Non-pigmented ciliary epithelial cell (primary cell): ENCODE results near the gene FREY1.

ENCODE experiments used
- DNase-seq: peaks from one replicate; pipeline ENCODE4 v3.0.0-alpha.2; 2010; ENCODE audit warnings: low read depth

FREY1 gene

GRCh38 chr11:45906965-45907611, at the start of gene FREY1:
Gene FREY1 (minus strand): TSS chr11:45907271. CDS start chr11:45907245, 26 bp downstream.
- no peak for DNase-seq

- no peak for DNase-seq
These were observed 42.9 kb upstream of the FREY1 start for GRCh38 chr11:45949992-45950407.

GRCh38 chr11:45948356-45948755, 41.3 kb upstream of the FREY1 start:
- DNase-seq: no peak

- no peak for DNase-seq
These were observed 40.8 kb upstream of the FREY1 start for GRCh38 chr11:45947885-45948284.

- DNase-seq: no peak
These were observed 38.4 kb upstream of the FREY1 start for GRCh38 chr11:45945397-45945999.

GRCh38 chr11:45942381-45942780, 35.3 kb upstream of the FREY1 start:
- DNase-seq: no peak

- no peak for DNase-seq
These were observed 34.2 kb upstream of the FREY1 start for GRCh38 chr11:45941285-45941684.

GRCh38 chr11:45939836-45940235, 32.8 kb upstream of the FREY1 start:
- no peak for DNase-seq

- DNase-seq: no peak
These were observed 30.8 kb upstream of the FREY1 start for GRCh38 chr11:45937916-45938315.

GRCh38 chr11:45936511-45937054, 29.5 kb upstream of the FREY1 start:
- no peak for DNase-seq

GRCh38 chr11:45935349-45936064, 28.4 kb upstream of the FREY1 start:
- DNase-seq: no peak

GRCh38 chr11:45934580-45935318, 27.7 kb upstream of the FREY1 start:
- no peak for DNase-seq

- DNase-seq: no peak
These were observed 26.9 kb upstream of the FREY1 start for GRCh38 chr11:45933846-45934579.

- no peak for DNase-seq
These were observed 26.2 kb upstream of the FREY1 start for GRCh38 chr11:45933131-45933831.

- DNase-seq: no peak
These were observed 25.1 kb upstream of the FREY1 start for GRCh38 chr11:45932217-45932616.

- no peak for DNase-seq
These were observed 24.7 kb upstream of the FREY1 start for GRCh38 chr11:45931739-45932138.

- DNase-seq: no peak
These were observed 24.0 kb upstream of the FREY1 start for GRCh38 chr11:45930951-45931570.

GRCh38 chr11:45930031-45930794, 23.1 kb upstream of the FREY1 start:
- no peak for DNase-seq

- no peak for DNase-seq
These were observed 22.5 kb upstream of the FREY1 start for GRCh38 chr11:45929486-45930030.
